Left ventricle myocardium inferior (tissue), 1 donor: ENCODE results near the gene METTL25B. TPM values are rescaled to one million over a fixed set of nuclear protein-coding genes. Genes with fewer than 3 reads are reported as not detected.

Experiments used
- DNase-seq: peaks from one replicate; pipeline ENCODE4 v3.0.0-alpha.2; 2020
- H3K27ac ChIP-seq: fragments of 200-600 bp; replicated peaks from 2 replicates; pipeline ENCODE4 v1.8.0; 2021
- H3K27me3 ChIP-seq: fragments of 200-600 bp; 2 replicates; pipeline ENCODE4 v1.8.0; 2021; ENCODE audit warnings: low read depth
- H3K36me3 ChIP-seq: fragments of 200-600 bp; 2 replicates; pipeline ENCODE4 v1.8.0; 2021
- H3K4me1 ChIP-seq: fragments of 200-600 bp; 2 replicates; pipeline ENCODE4 v1.8.0; 2021
- H3K4me3 ChIP-seq: fragments of 200-600 bp; 2 replicates; pipeline ENCODE4 v1.8.0; 2021; ENCODE audit warnings: mild to moderate bottlenecking, moderate library complexity
- H3K9me3 ChIP-seq: fragments of 200-600 bp; replicated peaks from 2 replicates; pipeline ENCODE4 v1.8.0; 2021
- CTCF ChIP-seq: fragments of 200-600 bp; IDR thresholded peaks from 2 replicates; pipeline ENCODE4 v1.8.0; 2021; ENCODE audit warnings: antibody characterized with exemption, mild to moderate bottlenecking, borderline replicate concordance
- intact Hi-C: fragments of 100-400 bp; cut with micrococcal nuclease; formaldehyde crosslinking; loops from one replicate; pipeline ENCODE4 v1.11.0; 2022
- total RNA-seq: library from RNA; stranded (reverse); fragmentation: NEBNext Ultra II Directional; extraction: Animal tissue kit (Norgen Biotek cat#: 25700); gene quantifications from one replicate; pipeline ENCODE4 v1.2.1, GENCODE V29; 2021
- donor health status: DM: no; HTN: yes; CAD: no; lungs with severe emphysema.

Gene METTL25B
- total RNA-seq, 1 donor from 2014 or later: 18.1 TPM

GRCh38 chr1:156721535-156721934 lies 6.7 kb upstream of the METTL25B start:
- TF ChIP-seq CTCF: no peak
- H3K27ac ChIP-seq: no peak overlapping the region
- no peaks in the 10 kb centered on the region for H3K9me3 ChIP-seq
- H3K36me3 ChIP-seq: peaks cover 47% of the 10 kb centered on the region
- H3K4me3 ChIP-seq: no peak overlapping the region
- no peak for DNase-seq
- intact Hi-C loops: no loop called here
- H3K27me3 ChIP-seq: no peaks in the 10 kb centered on the region
- peaks cover 25% of the 10 kb centered on the region for H3K4me1 ChIP-seq

GRCh38 chr1:156725683-156726280 lies 2.5 kb upstream of the METTL25B start:
- Histone ChIP-seq H3K36me3 (peaks cover 43% of the 10 kb centered on the region), H3K4me3 (peak overlapping the region; percentile 72), H3K9me3 (no peaks in the 10 kb centered on the region), H3K27me3 (no peaks in the 10 kb centered on the region), H3K4me1 (peaks cover 55% of the 10 kb centered on the region), H3K27ac (peak overlapping the region; percentile 22)
- peak; percentile 95 for TF ChIP-seq CTCF
- DNase-seq: peak; percentile 88
- intact Hi-C loops: loop anchor here (2.0 kb wide), 1 partner anchor 37 kb away; no protein-coding TSS in a partner anchor

GRCh38 chr1:156726549-156727226 lies 1.6 kb upstream of the METTL25B start:
- no peak for DNase-seq
- H3K9me3 ChIP-seq: no peaks in the 10 kb centered on the region
- peak; percentile 51 for TF ChIP-seq CTCF
- peaks cover 55% of the 10 kb centered on the region for H3K4me1 ChIP-seq
- no peaks in the 10 kb centered on the region for H3K27me3 ChIP-seq
- H3K36me3 ChIP-seq: peaks cover 37% of the 10 kb centered on the region
- H3K4me3 ChIP-seq: peak overlapping the region; percentile 72
- intact Hi-C loops: no loop called here
- no peak overlapping the region for H3K27ac ChIP-seq

- H3K27ac ChIP-seq: peak overlapping the region; percentile 95
- intact Hi-C loops: no loop called here
- DNase-seq: no peak
- no peaks in the 10 kb centered on the region for H3K27me3 ChIP-seq
- no peak for TF ChIP-seq CTCF
- no peaks in the 10 kb centered on the region for H3K9me3 ChIP-seq
- peak overlapping the region; percentile 72 for H3K4me3 ChIP-seq
- peaks cover 40% of the 10 kb centered on the region for H3K36me3 ChIP-seq
- peaks cover 55% of the 10 kb centered on the region for H3K4me1 ChIP-seq
Measured at GRCh38 chr1:156727492-156727891, 777 bp upstream of the METTL25B start.

GRCh38 chr1:156728599-156729462 lies 562 bp downstream of the METTL25B start, which contains the start of gene ISG20L2:
ISG20L2 (minus strand) TSS chr1:156728766; CDS start chr1:156727652, 1,114 bp downstream.
- Histone ChIP-seq H3K27ac (peak within 1 kb of the TSS; percentile 95), H3K36me3 (peaks cover 39% of the 10 kb centered on the region), H3K9me3 (no peaks in the 10 kb centered on the region), H3K4me1 (peaks cover 55% of the 10 kb centered on the region), H3K27me3 (no peaks in the 10 kb centered on the region), H3K4me3 (peak within 1 kb of the TSS; percentile 72)
- no peak for TF ChIP-seq CTCF
- DNase-seq: peak; percentile 97
- intact Hi-C loops: no loop called here
